Trophoblast cell (in vitro differentiated cells and primary cell): ENCODE results near the gene NCAN.

Experiments used
- DNase-seq, 2 donors: peaks; one replicate each; pipeline ENCODE4 v3.0.0-alpha.2; 2016
- H2AFZ ChIP-seq: 2 replicates; pipeline ENCODE4 v1.6.1; 2013; ENCODE audit warnings: low read length, moderate library complexity, mild to moderate bottlenecking; ENCODE audit not compliant: insufficient read depth, poor library complexity
- H2AK5ac ChIP-seq: 2 replicates; pipeline ENCODE4 v1.6.1; 2013; ENCODE audit warnings: mild to moderate bottlenecking, low read length
- H2BK120ac ChIP-seq: 2 replicates; pipeline ENCODE4 v1.6.1; 2013; ENCODE audit warnings: low read length, mild to moderate bottlenecking, moderate library complexity; ENCODE audit not compliant: insufficient read depth, poor library complexity
- H2BK12ac ChIP-seq: 2 replicates; pipeline ENCODE4 v1.6.1; 2013; ENCODE audit warnings: mild to moderate bottlenecking, low read length, moderate library complexity
- H2BK5ac ChIP-seq: 2 replicates; pipeline ENCODE4 v1.6.1; 2013; ENCODE audit warnings: low read length, low read depth, moderate library complexity, mild to moderate bottlenecking; ENCODE audit not compliant: poor library complexity
- H3K14ac ChIP-seq: 2 replicates; pipeline ENCODE4 v1.6.1; 2013; ENCODE audit warnings: mild to moderate bottlenecking, low read length
- H3K18ac ChIP-seq: 2 replicates; pipeline ENCODE4 v1.6.1; 2013; ENCODE audit warnings: mild to moderate bottlenecking, low read length
- H3K23ac ChIP-seq: 2 replicates; pipeline ENCODE4 v1.6.1; 2013; ENCODE audit warnings: low read length
- H3K27ac ChIP-seq: 2 replicates; pipeline ENCODE4 v1.5.1; 2013; ENCODE audit warnings: low read depth, mild to moderate bottlenecking, inconsistent platforms, low read length, moderate library complexity
- H3K27me3 ChIP-seq: 2 replicates; pipeline ENCODE4 v1.6.1; 2013; ENCODE audit warnings: inconsistent platforms, mild to moderate bottlenecking, low read length, moderate library complexity; ENCODE audit not compliant: insufficient read depth
- H3K36me3 ChIP-seq, 2 experiments: 1 replicate in 1 of 2; 2 replicates in 1 of 2; pipeline ENCODE4 v1.6.1; 2013; ENCODE audit warnings: low read length in 2 of 2, mild to moderate bottlenecking in 2 of 2, moderate library complexity in 1 of 2; ENCODE audit not compliant: insufficient read depth in 2 of 2, control insufficient read depth in 1 of 2
- H3K4ac ChIP-seq: 2 replicates; pipeline ENCODE4 v1.6.1; 2013; ENCODE audit warnings: low read depth, mild to moderate bottlenecking, low read length, moderate library complexity
- H3K4me1 ChIP-seq, 2 experiments: 1 replicate in 1 of 2; 2 replicates in 1 of 2; pipeline ENCODE4 v1.6.1; 2013; ENCODE audit warnings: low read length in 2 of 2, mild to moderate bottlenecking in 2 of 2, moderate library complexity in 1 of 2; ENCODE audit not compliant: insufficient read depth in 2 of 2, control insufficient read depth in 1 of 2
- H3K4me2 ChIP-seq: 2 replicates; pipeline ENCODE4 v1.6.1; 2013; ENCODE audit warnings: inconsistent platforms, mild to moderate bottlenecking, low read length, moderate library complexity
- H3K4me3 ChIP-seq: 2 replicates; pipeline ENCODE4 v1.5.1; 2013; ENCODE audit warnings: mild to moderate bottlenecking, low read depth, low read length, inconsistent platforms
- H3K79me1 ChIP-seq: one replicate; pipeline ENCODE4 v1.6.1; 2013; ENCODE audit warnings: low read length
- H3K79me2 ChIP-seq: 2 replicates; pipeline ENCODE4 v1.6.1; 2013; ENCODE audit warnings: low read length, mild to moderate bottlenecking; ENCODE audit not compliant: control insufficient read depth, insufficient read depth, poor library complexity
- H3K9ac ChIP-seq: 2 replicates; pipeline ENCODE4 v1.6.1; 2013; ENCODE audit warnings: mild to moderate bottlenecking, low read length
- H3K9me3 ChIP-seq: 2 replicates; pipeline ENCODE4 v1.6.1; 2013; ENCODE audit warnings: low read depth, mild to moderate bottlenecking, control low read depth, inconsistent platforms, low read length; ENCODE audit not compliant: insufficient read depth
- H4K12ac ChIP-seq: 2 replicates; pipeline ENCODE4 v1.6.1; 2013; ENCODE audit warnings: low read depth, mild to moderate bottlenecking, low read length, moderate library complexity
- H4K8ac ChIP-seq: 2 replicates; pipeline ENCODE4 v1.6.1; 2013; ENCODE audit warnings: low read depth, mild to moderate bottlenecking, low read length, moderate library complexity
- H4K91ac ChIP-seq: one replicate; pipeline ENCODE4 v1.6.1; 2013; ENCODE audit warnings: low read depth, mild to moderate bottlenecking, low read length, moderate library complexity
- WGBS: extraction: QIAGEN DNeasy Blood & Tissue Kit; methylation state at CpG from one replicate; pipeline ENCODE4 v1.1.7; 2013; ENCODE audit warnings: missing lambda C conversion rate; ENCODE audit not compliant: insufficient read length, insufficient coverage; ENCODE audit errors: extremely low coverage; 5-methylcytosine and 5-hydroxymethylcytosine counted together

Gene NCAN

DNA sequence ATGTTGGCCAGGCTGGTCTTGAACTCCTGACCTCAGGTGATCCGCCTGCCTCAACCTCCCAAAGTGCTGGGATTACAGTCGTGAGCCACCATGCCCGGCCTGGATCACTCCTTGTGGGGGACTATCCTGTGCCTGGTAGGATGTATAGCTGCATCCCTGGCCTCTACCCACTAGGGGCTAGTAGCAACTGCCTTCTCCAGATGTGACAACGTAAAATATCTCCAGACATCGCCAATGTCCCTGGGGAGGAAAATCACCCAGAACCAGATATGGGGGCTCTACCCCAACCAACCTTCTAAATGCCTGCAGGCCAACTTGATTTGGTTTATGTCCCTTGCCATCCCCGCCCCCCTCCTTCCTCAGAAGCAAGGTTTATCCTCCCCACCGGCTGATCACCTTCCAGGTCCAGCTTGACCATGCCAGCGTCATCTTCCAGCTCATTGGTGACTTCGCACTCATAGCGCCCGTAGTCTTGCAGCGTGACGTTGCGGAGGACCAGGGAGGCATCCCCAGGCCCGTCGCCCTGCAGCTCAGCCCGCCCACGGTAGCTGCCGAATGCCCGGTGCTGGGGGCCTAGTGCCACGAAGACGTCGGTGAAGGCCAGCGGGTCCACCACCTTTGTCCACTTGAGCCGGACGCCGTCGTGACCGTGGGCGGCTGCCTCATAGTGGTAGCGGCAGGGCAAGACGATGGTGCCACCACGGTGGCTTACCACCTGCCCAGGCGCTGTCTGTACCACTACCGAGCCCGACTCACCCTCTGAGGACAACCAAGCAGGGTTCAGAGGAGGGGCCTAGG, 48.9 kb downstream of the NCAN start:
- no peak overlapping the region for H4K12ac ChIP-seq
- H3K79me1 ChIP-seq = no peaks in the 10 kb centered on the region
- H3K9me3 ChIP-seq = peaks cover 9% of the 10 kb centered on the region
- no peak overlapping the region for H2BK5ac ChIP-seq
- no CpG with 5 or more reads among the region's 36 CpGs for whole genome bisulfite sequencing
- H3K23ac ChIP-seq = no peak overlapping the region
- no peak overlapping the region for H3K18ac ChIP-seq
- H3K4me1 ChIP-seq = peaks cover 3 to 4% of the 10 kb centered on the region in 2 experiments
- H4K91ac ChIP-seq = no peak overlapping the region
- no peak overlapping the region for H2BK120ac ChIP-seq
- H3K79me2 ChIP-seq = no peaks in the 10 kb centered on the region
- H2BK12ac ChIP-seq = no peak overlapping the region
- no peak for DNase-seq
- H4K8ac ChIP-seq = no peak overlapping the region
- no peak overlapping the region for H2AFZ ChIP-seq
- peaks cover 29% of the 10 kb centered on the region for H3K27me3 ChIP-seq
- H3K14ac ChIP-seq = no peak overlapping the region
- no peak overlapping the region for H2AK5ac ChIP-seq
- H3K4ac ChIP-seq = no peak overlapping the region
- H3K9ac ChIP-seq = no peak overlapping the region
- peak overlapping the region; percentile 53 for H3K4me2 ChIP-seq
- no peaks in the 10 kb centered on the region for H3K36me3 ChIP-seq
- H3K4me3 ChIP-seq = no peak overlapping the region
- H3K27ac ChIP-seq = no peak overlapping the region

DNA sequence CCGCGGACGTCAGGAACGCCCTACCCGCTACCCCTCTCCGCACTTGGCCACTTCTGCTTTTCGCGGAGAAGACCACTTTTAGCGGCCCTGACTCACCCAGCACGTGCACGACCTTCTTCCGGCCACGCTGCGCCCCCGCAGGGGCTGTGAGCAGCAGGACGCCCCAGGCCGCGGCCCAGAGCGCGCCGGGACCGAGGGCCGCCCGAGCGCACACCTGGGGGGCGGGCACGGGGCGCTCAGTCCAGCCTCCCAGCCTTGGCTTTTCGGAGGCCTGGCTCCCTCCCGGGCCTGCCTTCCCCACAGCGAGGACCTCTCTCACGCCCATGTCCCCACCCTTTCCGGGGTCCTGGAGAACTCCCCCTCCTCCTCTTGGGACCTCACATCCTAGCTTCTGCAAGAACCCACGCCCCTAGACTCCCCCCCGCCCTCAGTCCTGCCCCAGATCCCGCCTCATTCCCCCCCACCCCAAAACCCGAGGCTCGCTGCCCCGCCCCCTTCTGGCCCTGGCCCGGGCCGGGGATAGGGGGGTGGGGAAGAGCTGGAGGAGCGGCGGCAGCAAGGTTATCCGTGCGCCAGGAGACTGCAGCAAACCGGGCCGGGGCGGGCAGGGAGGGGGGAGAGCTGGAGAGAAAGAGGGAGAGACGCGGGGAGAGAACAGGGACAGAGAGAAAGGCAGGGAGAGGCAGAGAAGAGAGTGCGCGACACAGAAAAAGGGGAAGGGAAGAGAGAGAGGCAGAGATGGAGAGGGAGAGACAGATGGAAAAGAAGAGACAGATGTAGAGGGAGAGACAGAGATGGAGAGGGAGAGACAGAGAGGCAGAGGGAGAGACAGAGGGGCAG, 49.8 kb downstream of the NCAN start:
- Histone ChIP-seq H3K79me1 (no peaks in the 10 kb centered on the region), H4K8ac (no peak overlapping the region), H2AFZ (peak overlapping the region; percentile 5), H3K4ac (no peak overlapping the region), H2BK12ac (no peak overlapping the region), H3K9me3 (peaks cover 9% of the 10 kb centered on the region), H3K14ac (no peak overlapping the region), H2AK5ac (no peak overlapping the region), H3K18ac (no peak overlapping the region), H3K27me3 (peaks cover 29% of the 10 kb centered on the region), H3K9ac (no peak overlapping the region), H3K4me1 (peaks cover 3 to 4% of the 10 kb centered on the region in 2 experiments), H4K12ac (no peak overlapping the region), H3K36me3 (no peaks in the 10 kb centered on the region), H2BK120ac (no peak overlapping the region), H3K79me2 (no peaks in the 10 kb centered on the region), H3K27ac (no peak overlapping the region), H3K23ac (no peak overlapping the region), H4K91ac (no peak overlapping the region), H3K4me2 (peak overlapping the region; percentile 53), H3K4me3 (no peak overlapping the region), H2BK5ac (no peak overlapping the region)
- no CpG with 5 or more reads among the region's 52 CpGs for WGBS
- no peak for DNase-seq

DNA sequence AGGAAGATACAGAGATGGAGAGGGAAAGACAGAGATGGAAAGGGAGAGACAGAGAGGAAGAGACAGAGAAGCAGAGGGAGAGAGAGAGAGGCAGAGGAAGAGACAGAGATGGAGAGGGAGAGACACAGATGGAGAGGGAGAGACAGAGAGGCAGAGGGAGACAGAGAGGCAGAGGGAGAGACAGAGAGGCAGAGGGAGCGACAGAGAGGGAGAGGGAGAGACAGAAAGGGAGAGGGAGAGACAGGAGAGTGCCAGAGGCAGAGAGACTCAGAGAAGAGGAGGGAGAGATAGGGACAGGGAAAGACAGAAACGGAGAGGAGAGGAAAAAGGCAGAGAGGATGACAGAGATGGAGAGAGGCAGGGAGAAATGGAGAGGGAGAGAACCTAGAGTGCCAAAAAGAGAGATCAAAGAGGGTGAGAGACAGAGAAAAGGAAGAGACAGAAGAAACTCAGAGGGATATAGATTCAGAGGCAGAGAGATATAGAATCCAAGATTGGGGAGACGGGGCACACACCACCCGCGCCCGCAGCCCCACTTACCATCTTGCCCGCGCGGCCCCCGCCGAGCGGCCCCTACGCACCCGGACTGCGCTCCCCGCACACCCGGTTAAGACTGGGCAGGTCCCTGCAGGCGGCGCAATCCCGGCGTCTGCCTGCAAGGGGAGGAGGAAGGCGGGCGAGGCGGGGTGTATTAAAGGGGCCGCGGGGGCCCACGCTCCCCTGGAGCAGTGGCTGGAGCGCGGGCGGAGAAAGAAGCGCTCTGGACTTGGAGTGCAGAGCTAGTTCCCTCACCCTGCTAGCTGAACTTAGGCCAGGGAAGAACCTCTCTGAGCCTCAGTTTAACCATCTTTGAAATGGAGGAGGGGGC, 50.7 kb downstream of the NCAN start:
- no peak overlapping the region for H3K4me3 ChIP-seq

DNA sequence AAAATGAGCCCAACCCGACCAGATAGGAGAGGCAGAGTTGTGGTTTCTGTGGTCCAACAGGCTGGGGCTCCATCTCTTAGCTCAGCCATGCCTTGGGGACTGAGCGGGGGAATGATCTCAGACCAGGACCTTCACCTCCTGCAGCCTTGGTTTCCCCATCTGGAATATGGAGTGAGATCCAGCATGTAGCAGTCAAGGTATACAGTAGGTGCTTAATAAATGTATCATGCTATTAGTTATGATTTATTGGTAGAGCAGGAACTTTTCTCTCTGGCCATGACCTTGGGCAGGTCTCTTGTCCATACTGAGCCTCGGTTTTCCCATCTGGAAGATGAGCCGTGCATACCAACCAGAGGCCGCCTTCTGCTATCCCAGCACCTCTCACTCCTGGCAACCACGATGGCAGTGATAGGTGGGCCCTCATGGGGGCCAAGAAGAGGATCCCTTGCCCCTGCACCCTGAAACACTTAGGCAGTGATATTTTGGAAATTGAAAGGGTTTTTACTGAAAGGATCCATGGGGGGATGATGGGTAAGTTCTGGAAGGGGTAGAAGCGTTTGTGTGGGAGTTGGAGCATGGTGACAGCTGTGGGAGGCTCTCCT, 52.2 kb downstream of the NCAN start:
- no peak overlapping the region for H2BK5ac ChIP-seq
- no peak overlapping the region for H2AFZ ChIP-seq
- H3K4ac ChIP-seq = no peak overlapping the region
- no peak overlapping the region for H3K14ac ChIP-seq
- H3K9me3 ChIP-seq = peaks cover 9% of the 10 kb centered on the region
- H2BK120ac ChIP-seq = no peak overlapping the region
- peaks cover 3 to 4% of the 10 kb centered on the region in 2 experiments for H3K4me1 ChIP-seq
- H3K4me2 ChIP-seq = no peak overlapping the region
- no peak overlapping the region for H4K91ac ChIP-seq
- H3K18ac ChIP-seq = no peak overlapping the region
- no peak overlapping the region for H3K4me3 ChIP-seq
- H3K79me2 ChIP-seq = no peaks in the 10 kb centered on the region
- no peak overlapping the region for H4K8ac ChIP-seq
- H3K23ac ChIP-seq = no peak overlapping the region
- H3K27ac ChIP-seq = no peak overlapping the region
- H3K27me3 ChIP-seq = peaks cover 29% of the 10 kb centered on the region
- H4K12ac ChIP-seq = no peak overlapping the region
- no peak overlapping the region for H2BK12ac ChIP-seq
- no peak overlapping the region for H2AK5ac ChIP-seq
- no peaks in the 10 kb centered on the region for H3K36me3 ChIP-seq
- 100% methylated on average over 1 of the region's 7 CpGs for WGBS
- H3K9ac ChIP-seq = no peak overlapping the region
- no peaks in the 10 kb centered on the region for H3K79me1 ChIP-seq
- DNase-seq = no peak

More for the DNA sequence above, 50.7 kb downstream of the NCAN start:
- no peak overlapping the region for H3K4ac ChIP-seq
- H3K4me1 ChIP-seq = peaks cover 3 to 4% of the 10 kb centered on the region in 2 experiments
- no peak overlapping the region for H2BK120ac ChIP-seq
- no peak overlapping the region for H4K91ac ChIP-seq
- no peak overlapping the region for H2BK5ac ChIP-seq
- H3K36me3 ChIP-seq = no peaks in the 10 kb centered on the region
- DNase-seq = no peak
- H3K79me2 ChIP-seq = no peaks in the 10 kb centered on the region
- no peak overlapping the region for H3K23ac ChIP-seq
- no peak overlapping the region for H2BK12ac ChIP-seq
- no peak overlapping the region for H3K9ac ChIP-seq
- no peak overlapping the region for H2AFZ ChIP-seq
- H2AK5ac ChIP-seq = no peak overlapping the region
- no CpG with 5 or more reads among the region's 31 CpGs for WGBS
- no peak overlapping the region for H4K8ac ChIP-seq
- no peaks in the 10 kb centered on the region for H3K79me1 ChIP-seq
- H3K27me3 ChIP-seq = peaks cover 29% of the 10 kb centered on the region
- H3K4me2 ChIP-seq = no peak overlapping the region
- H4K12ac ChIP-seq = no peak overlapping the region
- no peak overlapping the region for H3K18ac ChIP-seq
- H3K9me3 ChIP-seq = peaks cover 9% of the 10 kb centered on the region
- H3K27ac ChIP-seq = no peak overlapping the region
- H3K14ac ChIP-seq = no peak overlapping the region
